Esophagus squamous epithelium (tissue), 4 donors: Measurements from ENCODE around the gene LAMA3.

Source experiments
- POLR2A ChIP-seq, 4 donors: fragments of 450-650 bp; IDR thresholded peaks; one replicate each; pipeline ENCODE4 v1.6.1; 2017; ENCODE audit warnings: antibody characterized with exemption in 4 of 4, mild to moderate bottlenecking in 4 of 4, moderate library complexity in 3 of 4
- TF ChIP-seq, protein P1 (sequence below), 6 experiments: fragments of 450-650 bp in 4 of 6; fragments of 200-600 bp in 2 of 6; sonication (generic) in 2 of 6; IDR thresholded peaks; one replicate each; pipeline ENCODE4 v1.5.1; 2016 to 2019; ENCODE audit warnings: antibody characterized with exemption in 6 of 6, mild to moderate bottlenecking in 4 of 6, moderate library complexity in 4 of 6

DNA sequence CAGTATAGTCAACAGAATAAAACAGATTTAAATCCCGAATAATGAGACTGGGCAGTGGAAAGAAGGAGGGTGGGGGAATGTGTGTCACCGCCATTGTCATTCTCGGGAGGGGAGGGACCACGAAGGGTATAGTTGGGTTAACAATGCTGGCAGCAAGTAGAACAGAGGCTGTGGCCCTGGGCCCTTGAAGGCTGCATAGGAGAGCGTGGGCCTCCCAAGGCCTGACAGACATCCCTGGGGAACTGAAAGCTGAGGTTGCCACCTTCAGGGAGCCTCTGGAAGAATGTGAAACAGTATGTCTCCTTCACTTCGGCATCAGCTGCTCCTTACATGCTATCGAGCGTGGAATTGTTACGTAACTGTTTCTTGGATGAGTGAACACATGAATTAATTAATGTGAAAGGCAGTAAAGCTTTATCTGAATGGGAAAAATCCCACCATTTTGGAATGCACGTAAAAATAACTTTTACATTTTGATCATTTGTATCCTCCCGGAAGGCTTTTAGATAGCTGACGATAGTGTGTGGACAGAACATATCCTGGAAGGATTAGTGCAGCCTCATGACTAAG is 232.5 kb downstream of the LAMA3 start:
- TF ChIP-seq, protein P1, sequence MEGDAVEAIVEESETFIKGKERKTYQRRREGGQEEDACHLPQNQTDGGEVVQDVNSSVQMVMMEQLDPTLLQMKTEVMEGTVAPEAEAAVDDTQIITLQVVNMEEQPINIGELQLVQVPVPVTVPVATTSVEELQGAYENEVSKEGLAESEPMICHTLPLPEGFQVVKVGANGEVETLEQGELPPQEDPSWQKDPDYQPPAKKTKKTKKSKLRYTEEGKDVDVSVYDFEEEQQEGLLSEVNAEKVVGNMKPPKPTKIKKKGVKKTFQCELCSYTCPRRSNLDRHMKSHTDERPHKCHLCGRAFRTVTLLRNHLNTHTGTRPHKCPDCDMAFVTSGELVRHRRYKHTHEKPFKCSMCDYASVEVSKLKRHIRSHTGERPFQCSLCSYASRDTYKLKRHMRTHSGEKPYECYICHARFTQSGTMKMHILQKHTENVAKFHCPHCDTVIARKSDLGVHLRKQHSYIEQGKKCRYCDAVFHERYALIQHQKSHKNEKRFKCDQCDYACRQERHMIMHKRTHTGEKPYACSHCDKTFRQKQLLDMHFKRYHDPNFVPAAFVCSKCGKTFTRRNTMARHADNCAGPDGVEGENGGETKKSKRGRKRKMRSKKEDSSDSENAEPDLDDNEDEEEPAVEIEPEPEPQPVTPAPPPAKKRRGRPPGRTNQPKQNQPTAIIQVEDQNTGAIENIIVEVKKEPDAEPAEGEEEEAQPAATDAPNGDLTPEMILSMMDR (IDR thresholded peaks at IDR 0.05) = no peak
- TF ChIP-seq POLR2A (IDR thresholded peaks at IDR 0.05) = no peak
